Smooth muscle cell (in vitro differentiated cells): ENCODE data around the gene CLASP1. TPM values are rescaled to one million over a fixed set of nuclear protein-coding genes. Genes with fewer than 3 reads are reported as not detected.

Experiments
- DNase-seq: peaks from one replicate; lab custom pipeline; 2025; ENCODE audit not compliant: unreplicated experiment; lab: John Stamatoyannopoulos, UW
- H2AFZ ChIP-seq: fragments of 200-600 bp; sonication (generic); 2 replicates; pipeline ENCODE4 v1.6.0; 2016; ENCODE audit warnings: antibody characterized with exemption, low read depth, mild to moderate bottlenecking
- H3F3A ChIP-seq: fragments of 200-600 bp; sonication (generic); 2 replicates; pipeline ENCODE4 v1.6.0; 2017; ENCODE audit warnings: antibody characterized with exemption, low read depth
- H3K27ac ChIP-seq: fragments of 200-600 bp; sonication (generic); 2 replicates; pipeline ENCODE4 v1.5.1; 2016; ENCODE audit warnings: low read depth, mild to moderate bottlenecking
- H3K27me3 ChIP-seq: fragments of 200-600 bp; sonication (generic); 2 replicates; pipeline ENCODE4 v1.6.1; 2016; ENCODE audit warnings: low read depth, mild to moderate bottlenecking
- H3K36me3 ChIP-seq: fragments of 200-600 bp; sonication (generic); 2 replicates; pipeline ENCODE4 v1.5.1; 2016; ENCODE audit warnings: low read depth
- H3K4me1 ChIP-seq: fragments of 200-600 bp; sonication (generic); 2 replicates; pipeline ENCODE4 v1.5.1; 2016; ENCODE audit warnings: low read depth
- H3K4me2 ChIP-seq: fragments of 200-600 bp; sonication (generic); 2 replicates; pipeline ENCODE4 v1.6.0; 2016; ENCODE audit warnings: mild to moderate bottlenecking
- H3K4me3 ChIP-seq: fragments of 200-600 bp; sonication (generic); 2 replicates; pipeline ENCODE4 v1.5.1; 2016; ENCODE audit warnings: mild to moderate bottlenecking
- H3K79me2 ChIP-seq: fragments of 200-600 bp; sonication (generic); 2 replicates; pipeline ENCODE4 v1.6.0; 2016; ENCODE audit warnings: low read depth, mild to moderate bottlenecking
- H3K9ac ChIP-seq: fragments of 200-600 bp; sonication (generic); 2 replicates; pipeline ENCODE4 v1.6.0; 2016; ENCODE audit warnings: low read depth
- H3K9me3 ChIP-seq: fragments of 200-600 bp; sonication (generic); replicated peaks from 2 replicates; pipeline ENCODE4 v1.5.1; 2016; ENCODE audit warnings: low read depth
- H4K20me1 ChIP-seq: fragments of 200-600 bp; sonication (generic); 2 replicates; pipeline ENCODE4 v1.6.0; 2016; ENCODE audit warnings: low read depth
- CTCF ChIP-seq: fragments of 200-600 bp; sonication (generic); IDR thresholded peaks from 2 replicates; pipeline ENCODE4 v1.5.1; 2017; ENCODE audit warnings: borderline replicate concordance, mild to moderate bottlenecking, antibody characterized with exemption; ENCODE audit not compliant: insufficient read depth, poor library complexity, severe bottlenecking
- WGBS: methylation state at CpG from one replicate; pipeline ENCODE4 v1.1.7; 2016; ENCODE audit warnings: low lambda C conversion rate; 5-methylcytosine and 5-hydroxymethylcytosine counted together
- polyA plus RNA-seq: library from polyadenylated mRNA; unstranded; fragments of >200 nt; fragmentation: Nextera tagmentation; extraction: Ambion mirVana; gene quantifications from 2 replicates; pipeline ENCODE4 v1.2.1, GENCODE V29; 2016
- total RNA-seq: library from RNA; depleted of rRNA; stranded (reverse); fragments of >200 nt; gene quantifications from 2 replicates; pipeline ENCODE4 v1.2.3, GENCODE V29; 2014

CLASP1 gene
- total and polyA plus RNA-seq, 2 experiments from 2014 or later: 15.0 to 33.8 TPM

GRCh38 chr2:121358291-121358690 is 291.0 kb downstream of the CLASP1 start:
- Histone ChIP-seq H3K9me3 (no peaks in the 10 kb centered on the region), H4K20me1 (peaks cover 29% of the 10 kb centered on the region), H3F3A (no peaks in the 10 kb centered on the region), H3K27ac (no peak overlapping the region), H2AFZ (no peak overlapping the region), H3K9ac (no peak overlapping the region), H3K79me2 (no peaks in the 10 kb centered on the region), H3K4me3 (no peak overlapping the region), H3K4me1 (no peaks in the 10 kb centered on the region), H3K36me3 (no peaks in the 10 kb centered on the region), H3K4me2 (no peak overlapping the region), H3K27me3 (no peaks in the 10 kb centered on the region)
- no peak for DNase-seq
- no peak for TF ChIP-seq CTCF
- 100% methylated on average over 2 of the region's 2 CpGs for WGBS

- Histone ChIP-seq H3K27me3 (no peaks in the 10 kb centered on the region), H3K4me3 (no peak overlapping the region), H3K9me3 (no peaks in the 10 kb centered on the region), H4K20me1 (peaks cover 28% of the 10 kb centered on the region), H3K4me2 (no peak overlapping the region), H3K4me1 (no peaks in the 10 kb centered on the region), H3K79me2 (no peaks in the 10 kb centered on the region), H3F3A (no peaks in the 10 kb centered on the region), H3K27ac (no peak overlapping the region), H3K9ac (no peak overlapping the region), H2AFZ (no peak overlapping the region), H3K36me3 (no peaks in the 10 kb centered on the region)
- DNase-seq: no peak
- TF ChIP-seq CTCF: peak; percentile 67
- WGBS: 36% methylated on average over 9 of the region's 9 CpGs
These were observed 293.1 kb downstream of the CLASP1 start for GRCh38 chr2:121356058-121356640.

DNA sequence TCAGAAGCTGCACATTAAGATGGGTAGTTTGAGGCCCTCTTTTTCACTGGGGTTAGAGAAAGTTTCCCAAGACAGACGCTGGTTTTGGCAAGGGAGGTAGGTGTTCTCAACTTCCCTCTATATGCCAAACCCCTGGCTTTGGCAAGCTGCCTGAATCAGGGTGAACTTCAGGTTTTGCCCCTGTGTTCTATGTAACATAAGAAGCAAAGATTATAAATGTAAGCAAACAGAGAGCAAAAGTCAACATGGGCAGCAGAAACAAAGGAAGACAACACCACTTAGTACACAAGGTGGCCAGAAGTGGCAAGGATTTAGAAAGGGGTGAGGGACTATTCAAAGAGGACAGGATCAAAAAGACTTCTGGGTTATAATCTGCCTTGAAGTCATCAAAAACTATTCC is 293.8 kb downstream of the CLASP1 start:
- H3F3A ChIP-seq: no peaks in the 10 kb centered on the region
- no peaks in the 10 kb centered on the region for H3K9me3 ChIP-seq
- H3K27ac ChIP-seq: no peak overlapping the region
- whole genome bisulfite sequencing: 100% methylated on average over 1 of the region's 1 CpG
- H3K36me3 ChIP-seq: no peaks in the 10 kb centered on the region
- no peak overlapping the region for H3K9ac ChIP-seq
- no peaks in the 10 kb centered on the region for H3K4me1 ChIP-seq
- no peaks in the 10 kb centered on the region for H3K79me2 ChIP-seq
- DNase-seq: no peak
- no peak overlapping the region for H3K4me3 ChIP-seq
- no peak overlapping the region for H2AFZ ChIP-seq
- H3K27me3 ChIP-seq: no peaks in the 10 kb centered on the region
- no peak for TF ChIP-seq CTCF
- H3K4me2 ChIP-seq: no peak overlapping the region
- peaks cover 21% of the 10 kb centered on the region for H4K20me1 ChIP-seq
